Vagina (tissue), 2 donors: ENCODE results near the gene PFDN1. TPM values are rescaled to one million over a fixed set of nuclear protein-coding genes. Genes with fewer than 3 reads are reported as not detected.

ENCODE experiments used
- DNase-seq, 2 donors: peaks; one replicate each; pipeline ENCODE4 v3.0.0-alpha.2; 2017; ENCODE audit errors: extremely low spot score in 2 of 2
- H3K27ac ChIP-seq: fragments of 200-600 bp; sonication (generic); one replicate; pipeline ENCODE4 v1.5.1; 2019
- H3K27me3 ChIP-seq: fragments of 200-600 bp; sonication (generic); one replicate; pipeline ENCODE4 v1.5.1; 2019
- H3K36me3 ChIP-seq, 2 donors: fragments of 200-600 bp; sonication (generic); one replicate each; pipeline ENCODE4 v1.5.1; 2017 to 2019
- H3K4me1 ChIP-seq: fragments of 200-600 bp; sonication (generic); one replicate; pipeline ENCODE4 v1.5.1; 2019
- H3K4me3 ChIP-seq, 2 donors: fragments of 200-600 bp; sonication (generic); 1 replicate in 1 of 2; 2 replicates in 1 of 2; pipeline ENCODE4 v1.5.1; 2016 to 2019
- H3K9me3 ChIP-seq: fragments of 200-600 bp; sonication (generic); one replicate; pipeline ENCODE4 v1.5.1; 2019
- CTCF ChIP-seq, 3 experiments: fragments of 450-650 bp in 2 of 3; fragments of 200-600 bp in 1 of 3; sonication (generic) in 1 of 3; IDR thresholded peaks; one replicate each; pipeline ENCODE4 v1.5.1; 2017 to 2019; ENCODE audit warnings: antibody characterized with exemption in 3 of 3, mild to moderate bottlenecking in 2 of 3, moderate library complexity in 2 of 3
- POLR2A ChIP-seq, 2 donors: fragments of 450-650 bp; IDR thresholded peaks; one replicate each; pipeline ENCODE4 v1.6.1; 2017; ENCODE audit warnings: antibody characterized with exemption in 2 of 2, mild to moderate bottlenecking in 2 of 2, moderate library complexity in 2 of 2
- POLR2AphosphoS5 ChIP-seq, 2 donors: sonication (generic); formaldehyde crosslinking; IDR thresholded peaks; one replicate each; pipeline ENCODE4 v1.9.0; 2017; ENCODE audit warnings: antibody characterized with exemption in 2 of 2, mild to moderate bottlenecking in 2 of 2, low read depth in 1 of 2; ENCODE audit not compliant: insufficient read depth in 1 of 2
- intact Hi-C: fragments of 100-400 bp; cut with DNase I; formaldehyde crosslinking; loops from one replicate; pipeline ENCODE4 v1.15.1; 2023
- total RNA-seq: library from RNA; depleted of rRNA; stranded (reverse); fragments of >200 nt; gene quantifications from one replicate; pipeline ENCODE4 v1.2.3, GENCODE V29; 2016

Gene PFDN1
- total RNA-seq, 1 donor from 2014 or later = 94.8 TPM

- peaks cover 37% of the 10 kb centered on the region for H3K4me1 ChIP-seq
- no peak overlapping the region for H3K27ac ChIP-seq
- H3K4me3 ChIP-seq = no peak overlapping the region
- no peaks in the 10 kb centered on the region for H3K27me3 ChIP-seq
- H3K36me3 ChIP-seq = peaks cover 0 to 11% of the 10 kb centered on the region in 2 donors
- no peaks in the 10 kb centered on the region for H3K9me3 ChIP-seq
- intact Hi-C loops = no loop called here
- no peak for DNase-seq
- TF ChIP-seq POLR2AphosphoS5 (IDR thresholded peaks at IDR 0.05; ENCODE audit: insufficient read depth in 1 of 2, low read depth in 1 of 2) = no peak
- TF ChIP-seq CTCF (IDR thresholded peaks at IDR 0.05) = no peak
- no peak for TF ChIP-seq POLR2A (IDR thresholded peaks at IDR 0.05)
These were observed 57.6 kb downstream of the PFDN1 start for GRCh38 chr5:140245341-140245740.

GRCh38 chr5:140244525-140245025 lies 58.3 kb downstream of the PFDN1 start:
- Histone ChIP-seq H3K27ac (no peak overlapping the region), H3K27me3 (no peaks in the 10 kb centered on the region), H3K4me1 (peaks cover 45% of the 10 kb centered on the region), H3K9me3 (no peaks in the 10 kb centered on the region), H3K36me3 (peaks cover 0 to 8% of the 10 kb centered on the region in 2 donors), H3K4me3 (no peak overlapping the region)
- DNase-seq = no peak
- intact Hi-C loops = no loop called here
- TF ChIP-seq CTCF (IDR thresholded peaks at IDR 0.05) = peak; percentile 83 to 88 (median 86)
- no peak for TF ChIP-seq POLR2A (IDR thresholded peaks at IDR 0.05)
- peak; percentile 40 to 55 for TF ChIP-seq POLR2AphosphoS5 (IDR thresholded peaks at IDR 0.05; ENCODE audit: insufficient read depth in 1 of 2, low read depth in 1 of 2)

- no peaks in the 10 kb centered on the region for H3K36me3 ChIP-seq
- intact Hi-C loops = no loop called here
- no peak for TF ChIP-seq POLR2AphosphoS5 (IDR thresholded peaks at IDR 0.05; ENCODE audit: insufficient read depth in 1 of 2, low read depth in 1 of 2)
- no peak for TF ChIP-seq POLR2A (IDR thresholded peaks at IDR 0.05)
- no peak for TF ChIP-seq CTCF (IDR thresholded peaks at IDR 0.05)
- H3K4me1 ChIP-seq = peaks cover 45% of the 10 kb centered on the region
- H3K4me3 ChIP-seq = no peak overlapping the region
- DNase-seq = no peak
- no peaks in the 10 kb centered on the region for H3K9me3 ChIP-seq
- no peaks in the 10 kb centered on the region for H3K27me3 ChIP-seq
- no peak overlapping the region for H3K27ac ChIP-seq
These were observed 59.1 kb downstream of the PFDN1 start for GRCh38 chr5:140243706-140244250.

- intact Hi-C loops = no loop called here
- H3K4me3 ChIP-seq = no peak overlapping the region
- TF ChIP-seq CTCF (IDR thresholded peaks at IDR 0.05) (no peak), POLR2A (IDR thresholded peaks at IDR 0.05) (no peak), POLR2AphosphoS5 (IDR thresholded peaks at IDR 0.05; ENCODE audit: insufficient read depth in 1 of 2, low read depth in 1 of 2) (no peak)
- H3K27me3 ChIP-seq = no peaks in the 10 kb centered on the region
- no peak overlapping the region for H3K27ac ChIP-seq
- DNase-seq = no peak
- peaks cover 45% of the 10 kb centered on the region for H3K4me1 ChIP-seq
- H3K36me3 ChIP-seq = no peaks in the 10 kb centered on the region
- H3K9me3 ChIP-seq = no peaks in the 10 kb centered on the region
These were observed 59.9 kb downstream of the PFDN1 start for GRCh38 chr5:140242890-140243585.

- no peaks in the 10 kb centered on the region for H3K36me3 ChIP-seq
- H3K27ac ChIP-seq = peak overlapping the region; percentile 63
- no peaks in the 10 kb centered on the region for H3K9me3 ChIP-seq
- H3K4me3 ChIP-seq = no peak overlapping the region
- no peak for DNase-seq
- H3K27me3 ChIP-seq = no peaks in the 10 kb centered on the region
- TF ChIP-seq POLR2A (IDR thresholded peaks at IDR 0.05) (no peak), POLR2AphosphoS5 (IDR thresholded peaks at IDR 0.05; ENCODE audit: insufficient read depth in 1 of 2, low read depth in 1 of 2) (no peak), CTCF (IDR thresholded peaks at IDR 0.05) (no peak)
- intact Hi-C loops = no loop called here
- H3K4me1 ChIP-seq = peaks cover 53% of the 10 kb centered on the region
These were observed 60.8 kb downstream of the PFDN1 start for GRCh38 chr5:140242099-140242498.
